Coronary artery (tissue), 2 donors: Measurements from ENCODE around the gene NPIPB2.

Source experiments
- DNase-seq: peaks from one replicate; pipeline ENCODE4 v3.0.0-alpha.2; 2017; ENCODE audit warnings: low spot score
- H3K27ac ChIP-seq, 2 donors: fragments of 200-600 bp; sonication (generic); one replicate each; pipeline ENCODE4 v1.5.1; 2016 to 2019
- H3K4me3 ChIP-seq: fragments of 200-600 bp; sonication (generic); 2 replicates; pipeline ENCODE4 v1.5.1; 2016; ENCODE audit warnings: mild to moderate bottlenecking, moderate library complexity
- TF ChIP-seq, protein P1 (sequence below): fragments of 200-600 bp; sonication (generic); IDR thresholded peaks from one replicate; pipeline ENCODE4 v1.5.1; 2019; ENCODE audit warnings: antibody characterized with exemption

Gene NPIPB2

DNA sequence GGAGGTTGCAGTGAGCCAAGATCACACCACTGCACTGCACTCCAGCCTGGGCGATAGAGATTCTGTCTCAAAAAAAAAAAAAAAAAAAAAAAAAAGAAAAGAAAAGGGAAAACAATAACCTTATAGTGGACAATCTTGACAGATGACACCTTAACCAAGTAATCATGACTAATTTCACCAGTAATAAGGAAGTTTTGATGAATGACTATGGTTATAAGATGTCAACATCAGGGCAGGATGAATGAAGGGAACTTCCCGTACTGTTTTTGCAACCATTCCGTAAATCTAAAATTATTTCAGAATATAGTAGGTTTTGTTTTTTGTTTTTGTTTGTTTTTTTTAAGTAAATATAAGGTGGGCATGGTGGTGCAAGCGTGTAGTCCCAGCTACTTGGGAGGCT, 49.1 kb downstream of the NPIPB2 start:
- Histone ChIP-seq H3K4me3 (no peak overlapping the region), H3K27ac (no peak overlapping the region)
- TF ChIP-seq, protein P1, sequence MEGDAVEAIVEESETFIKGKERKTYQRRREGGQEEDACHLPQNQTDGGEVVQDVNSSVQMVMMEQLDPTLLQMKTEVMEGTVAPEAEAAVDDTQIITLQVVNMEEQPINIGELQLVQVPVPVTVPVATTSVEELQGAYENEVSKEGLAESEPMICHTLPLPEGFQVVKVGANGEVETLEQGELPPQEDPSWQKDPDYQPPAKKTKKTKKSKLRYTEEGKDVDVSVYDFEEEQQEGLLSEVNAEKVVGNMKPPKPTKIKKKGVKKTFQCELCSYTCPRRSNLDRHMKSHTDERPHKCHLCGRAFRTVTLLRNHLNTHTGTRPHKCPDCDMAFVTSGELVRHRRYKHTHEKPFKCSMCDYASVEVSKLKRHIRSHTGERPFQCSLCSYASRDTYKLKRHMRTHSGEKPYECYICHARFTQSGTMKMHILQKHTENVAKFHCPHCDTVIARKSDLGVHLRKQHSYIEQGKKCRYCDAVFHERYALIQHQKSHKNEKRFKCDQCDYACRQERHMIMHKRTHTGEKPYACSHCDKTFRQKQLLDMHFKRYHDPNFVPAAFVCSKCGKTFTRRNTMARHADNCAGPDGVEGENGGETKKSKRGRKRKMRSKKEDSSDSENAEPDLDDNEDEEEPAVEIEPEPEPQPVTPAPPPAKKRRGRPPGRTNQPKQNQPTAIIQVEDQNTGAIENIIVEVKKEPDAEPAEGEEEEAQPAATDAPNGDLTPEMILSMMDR: no peak
- no peak for DNase-seq

DNA sequence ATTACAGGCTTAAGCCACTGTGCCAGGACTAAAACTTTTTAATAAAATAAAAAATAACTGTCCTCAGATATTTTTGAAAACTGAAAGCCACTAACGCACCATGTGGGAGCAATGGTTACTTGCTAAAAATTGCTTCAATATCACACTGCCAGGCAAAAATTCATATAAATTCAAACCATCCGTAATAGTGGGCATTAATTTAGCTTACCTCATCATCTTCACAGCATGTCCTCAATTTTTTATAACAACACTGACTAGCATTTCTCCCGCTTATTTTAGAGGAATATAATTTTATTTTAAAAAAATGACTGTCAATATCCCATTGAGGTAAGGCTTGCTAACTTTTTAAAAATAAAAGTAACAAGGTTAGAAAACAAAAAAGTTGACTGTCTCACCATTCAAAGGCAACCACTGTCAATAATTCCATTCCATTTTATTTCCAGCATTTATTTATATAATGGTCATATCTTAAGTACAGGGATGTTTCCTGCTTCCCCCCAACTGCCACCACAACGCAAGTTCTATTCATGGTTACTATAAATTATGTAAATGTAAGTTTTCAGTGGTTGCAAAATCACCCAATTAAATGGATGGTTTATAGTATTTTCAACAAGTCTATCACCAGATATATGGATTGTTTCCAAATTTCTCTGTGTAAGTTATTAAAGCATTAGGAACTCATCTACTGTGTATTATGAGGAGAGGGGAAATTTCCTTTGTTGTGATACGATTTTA, 51.4 kb downstream of the NPIPB2 start:
- TF ChIP-seq, protein P1: no peak
- Histone ChIP-seq H3K27ac (no peak overlapping the region), H3K4me3 (no peak overlapping the region)
- no peak for DNase-seq

DNA sequence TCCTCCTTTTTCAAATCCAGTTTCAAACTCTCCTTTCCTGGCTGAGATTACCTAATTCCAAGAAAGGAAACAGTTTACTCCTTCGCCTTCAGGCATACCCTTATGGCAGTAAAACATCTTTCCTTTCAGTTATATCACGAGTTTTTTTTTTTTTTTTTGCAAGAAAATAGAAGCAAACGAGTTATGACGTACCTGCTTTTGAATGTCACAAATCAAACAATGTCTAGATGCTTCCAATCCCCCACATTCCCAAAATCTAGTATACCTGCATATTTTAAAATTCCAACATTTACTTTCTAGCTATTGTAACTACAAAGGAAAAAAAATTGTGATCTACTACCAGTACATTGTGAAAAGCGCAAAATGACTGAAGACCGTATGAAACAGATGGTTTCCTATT, 55.0 kb downstream of the NPIPB2 start:
- no peak for DNase-seq
- TF ChIP-seq, protein P1: no peak
- no peak overlapping the region for H3K4me3 ChIP-seq
- H3K27ac ChIP-seq: no peak overlapping the region

DNA sequence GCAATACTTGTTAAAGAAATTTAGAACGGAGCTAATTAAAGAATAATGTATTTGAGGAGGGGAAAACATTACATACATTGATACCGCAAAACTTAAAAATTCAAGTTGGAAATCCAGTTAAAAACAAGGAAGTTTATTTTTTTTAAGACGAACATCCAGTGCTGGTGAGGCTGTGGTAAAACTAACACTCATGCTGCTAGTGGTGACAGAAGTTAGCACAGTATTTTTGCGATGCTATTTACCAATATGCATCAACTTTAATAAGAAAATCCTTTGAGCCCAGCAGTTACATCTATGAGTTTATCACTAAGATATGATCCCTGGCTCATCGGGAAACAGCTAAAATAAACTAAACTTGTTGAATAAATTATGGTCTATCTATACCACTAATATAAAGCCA, 57.8 kb downstream of the NPIPB2 start:
- TF ChIP-seq, protein P1: no peak
- Histone ChIP-seq H3K4me3 (no peak overlapping the region), H3K27ac (no peak overlapping the region)
- DNase-seq: no peak

DNA sequence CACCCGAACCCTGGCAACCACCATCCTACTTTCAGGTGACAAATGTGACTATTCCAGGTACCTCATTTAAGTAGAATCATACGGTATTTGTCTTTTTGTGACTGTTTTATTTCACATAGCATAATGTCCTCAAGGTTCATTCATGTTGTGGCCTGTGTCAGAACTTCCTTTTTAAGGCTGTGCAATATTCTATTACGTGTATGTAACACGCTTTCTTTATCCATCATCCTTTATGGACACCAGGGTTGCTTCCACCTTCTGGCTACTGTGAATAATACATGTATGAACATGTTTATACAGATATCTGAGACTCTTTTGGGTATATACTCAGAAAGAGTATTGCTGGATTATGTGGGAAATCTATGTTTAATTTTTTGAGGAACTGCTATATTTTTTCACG, 61.8 kb downstream of the NPIPB2 start:
- no peak overlapping the region for H3K27ac ChIP-seq
- DNase-seq: no peak
- TF ChIP-seq, protein P1: no peak
- H3K4me3 ChIP-seq: no peak overlapping the region

DNA sequence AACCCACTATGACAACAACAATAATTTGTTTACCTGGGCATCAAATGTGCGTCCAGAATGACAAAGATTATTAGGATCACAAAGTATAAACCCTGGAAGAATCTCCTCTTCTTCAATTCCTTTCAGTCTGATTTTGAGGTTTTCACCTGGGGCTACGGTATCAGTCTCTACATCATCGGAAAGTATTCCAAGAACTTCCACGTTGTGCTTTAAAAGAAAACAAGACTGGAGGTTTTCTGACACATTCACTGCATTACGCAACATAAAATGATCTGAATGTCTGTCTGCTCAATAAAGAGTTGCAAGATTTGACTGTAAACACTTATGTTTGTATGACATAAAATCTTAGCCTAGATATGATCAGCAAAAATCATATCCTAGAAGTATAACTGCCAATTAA, 64.5 kb downstream of the NPIPB2 start:
- Histone ChIP-seq H3K27ac (no peak overlapping the region), H3K4me3 (no peak overlapping the region)
- TF ChIP-seq, protein P1: no peak
- DNase-seq: no peak
